CD1c-positive myeloid dendritic cell (primary cell): Measurements from ENCODE around the gene CDC42EP4.
A peak's percentile ranks its signal among the peaks of the same experiment; 100 is the strongest.
"Not testable (repeated sequence)": the region's sequence is repeated elsewhere in the genome, so short reads cannot be mapped to it uniquely, and the experiment has no call there.

Experiments used
- DNase-seq: peaks from one replicate; pipeline ENCODE4 v3.0.0-alpha.2; 2016; ENCODE audit errors: extremely low spot score

CDC42EP4 gene

DNA sequence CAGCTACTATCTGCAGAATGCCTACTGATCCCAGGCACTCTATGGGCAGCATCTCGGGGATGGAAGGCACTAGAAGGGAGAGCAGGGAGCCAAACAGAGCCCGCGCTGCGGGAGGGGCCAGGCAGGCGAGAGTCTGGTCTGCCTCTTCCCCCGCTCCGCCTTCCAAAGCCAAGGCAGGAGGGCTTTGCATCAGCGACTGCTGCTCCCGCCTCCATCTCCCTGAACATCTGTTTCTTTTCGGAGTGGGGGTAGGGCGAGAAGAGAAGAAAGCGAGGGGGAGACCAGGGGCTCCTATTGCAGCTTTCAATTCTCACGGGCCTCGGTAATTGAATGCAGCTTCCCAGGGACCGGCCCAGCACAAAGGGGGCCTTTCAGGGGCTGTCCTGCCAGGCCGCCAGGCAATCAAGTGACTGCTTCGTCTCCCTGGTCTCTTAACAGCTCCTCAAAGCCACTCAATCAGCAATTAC lies 31.4 kb upstream of the CDC42EP4 start:
- DNase-seq = no peak

GRCh38 chr17:73342541-73343167 lies 30.9 kb upstream of the CDC42EP4 start:
- DNase-seq = no peak

DNA sequence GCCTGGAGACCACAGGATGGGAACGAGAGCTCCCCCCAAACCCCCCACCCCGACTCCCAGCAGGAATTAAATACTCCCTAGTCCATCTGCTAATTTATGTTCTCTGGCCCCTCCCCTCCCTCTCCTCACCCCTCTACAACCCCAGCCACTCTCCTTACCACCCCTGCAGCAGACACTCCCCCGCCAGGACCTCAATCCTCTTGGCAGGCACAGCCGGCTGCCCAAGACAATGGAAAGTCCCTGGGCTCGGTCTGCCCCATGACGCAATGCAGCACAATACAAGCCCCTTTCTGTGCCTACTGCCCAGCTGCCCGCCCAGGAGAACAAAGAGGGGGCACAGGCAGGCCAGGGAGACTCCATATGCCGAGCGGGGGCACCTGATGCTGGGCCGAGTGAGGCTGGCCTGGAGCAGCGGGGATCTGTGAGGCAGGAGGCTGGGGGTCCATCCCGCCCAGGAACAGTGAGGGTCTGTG lies 30.3 kb upstream of the CDC42EP4 start:
- no peak for DNase-seq

GRCh38 chr17:73341350-73342049 lies 29.7 kb upstream of the CDC42EP4 start:
- DNase-seq = no peak

DNA sequence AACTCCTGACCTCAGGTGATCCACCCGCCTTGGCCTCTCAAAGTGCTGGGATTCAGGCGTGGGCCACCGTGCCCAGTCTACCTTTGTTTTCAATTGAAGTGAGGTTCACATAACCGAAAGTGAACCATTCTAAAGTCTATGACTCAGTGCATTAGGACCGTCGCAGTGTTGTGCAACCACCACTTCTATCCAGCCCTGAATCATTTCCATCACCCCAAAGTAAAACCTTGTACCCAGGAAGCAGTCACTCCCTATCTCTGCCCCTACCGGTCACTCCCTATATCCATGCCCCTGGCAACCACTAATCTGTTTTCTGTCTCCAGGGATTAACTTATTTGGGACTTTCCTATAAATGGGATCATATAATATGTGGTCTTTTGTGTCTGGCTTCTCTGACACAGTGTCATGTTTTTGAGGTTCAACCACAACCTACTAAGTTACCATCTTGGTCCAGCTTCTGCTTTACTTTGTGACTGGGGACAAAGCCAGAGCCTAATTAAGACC lies 28.3 kb upstream of the CDC42EP4 start:
- peak; percentile 66 for DNase-seq

DNA sequence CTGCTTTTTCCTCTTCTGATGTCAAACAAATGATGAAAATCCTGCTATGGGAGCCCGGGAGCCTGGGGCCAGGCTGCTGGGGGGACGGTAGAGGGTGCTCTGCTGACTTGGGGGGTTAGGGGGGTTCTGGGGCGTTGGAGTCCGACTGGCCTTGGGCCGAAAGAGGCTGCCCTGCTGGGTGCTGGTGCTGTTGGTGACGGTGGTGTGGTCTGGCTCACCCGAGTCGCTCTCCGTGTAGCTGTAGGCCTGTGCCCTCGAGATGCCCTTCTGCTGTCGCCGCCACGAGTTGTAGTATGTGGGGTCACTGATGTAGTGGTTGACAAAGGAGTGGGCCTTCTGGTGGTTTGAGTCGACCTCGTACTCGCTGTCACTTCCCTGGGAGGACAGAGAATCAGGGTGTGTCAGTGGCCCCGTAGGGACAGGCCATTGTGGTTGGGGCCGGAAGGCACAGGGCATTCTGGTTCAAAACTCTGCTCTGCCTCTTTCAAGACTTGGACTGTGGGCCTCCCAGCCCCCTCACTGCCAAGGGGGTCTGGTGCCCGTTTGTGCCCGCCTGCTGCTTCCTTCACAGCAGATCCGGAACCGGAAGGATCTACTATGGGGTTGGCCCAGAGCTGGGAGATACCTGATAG lies 26.9 kb upstream of the CDC42EP4 start:
- DNase-seq = no peak

DNA sequence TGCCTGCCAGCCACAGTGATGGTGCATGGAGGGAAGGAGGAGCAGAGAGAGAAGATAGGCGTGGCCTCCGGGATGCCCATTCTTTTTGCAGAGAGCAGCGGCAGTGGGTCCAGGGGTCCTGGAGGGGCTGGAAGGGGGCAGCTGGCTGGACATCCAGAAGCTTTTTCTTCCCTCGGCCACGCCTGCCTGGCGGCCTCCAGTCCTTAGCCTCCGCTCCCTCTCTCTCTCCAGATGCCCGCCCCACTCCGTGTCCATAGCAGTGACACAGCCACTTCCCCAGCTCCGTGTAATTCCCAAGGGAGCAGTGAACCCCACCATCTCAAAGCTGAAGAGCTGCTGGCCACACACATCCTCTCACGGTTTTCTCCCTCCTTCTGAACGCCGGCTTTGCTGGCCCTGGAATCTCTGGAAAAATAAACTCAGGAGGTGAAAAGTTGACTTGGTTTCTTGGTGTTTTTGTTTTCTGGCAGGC lies 26.3 kb upstream of the CDC42EP4 start:
- DNase-seq = no peak

GRCh38 chr17:73337330-73337710 lies 25.5 kb upstream of the CDC42EP4 start:
- DNase-seq = no peak

DNA sequence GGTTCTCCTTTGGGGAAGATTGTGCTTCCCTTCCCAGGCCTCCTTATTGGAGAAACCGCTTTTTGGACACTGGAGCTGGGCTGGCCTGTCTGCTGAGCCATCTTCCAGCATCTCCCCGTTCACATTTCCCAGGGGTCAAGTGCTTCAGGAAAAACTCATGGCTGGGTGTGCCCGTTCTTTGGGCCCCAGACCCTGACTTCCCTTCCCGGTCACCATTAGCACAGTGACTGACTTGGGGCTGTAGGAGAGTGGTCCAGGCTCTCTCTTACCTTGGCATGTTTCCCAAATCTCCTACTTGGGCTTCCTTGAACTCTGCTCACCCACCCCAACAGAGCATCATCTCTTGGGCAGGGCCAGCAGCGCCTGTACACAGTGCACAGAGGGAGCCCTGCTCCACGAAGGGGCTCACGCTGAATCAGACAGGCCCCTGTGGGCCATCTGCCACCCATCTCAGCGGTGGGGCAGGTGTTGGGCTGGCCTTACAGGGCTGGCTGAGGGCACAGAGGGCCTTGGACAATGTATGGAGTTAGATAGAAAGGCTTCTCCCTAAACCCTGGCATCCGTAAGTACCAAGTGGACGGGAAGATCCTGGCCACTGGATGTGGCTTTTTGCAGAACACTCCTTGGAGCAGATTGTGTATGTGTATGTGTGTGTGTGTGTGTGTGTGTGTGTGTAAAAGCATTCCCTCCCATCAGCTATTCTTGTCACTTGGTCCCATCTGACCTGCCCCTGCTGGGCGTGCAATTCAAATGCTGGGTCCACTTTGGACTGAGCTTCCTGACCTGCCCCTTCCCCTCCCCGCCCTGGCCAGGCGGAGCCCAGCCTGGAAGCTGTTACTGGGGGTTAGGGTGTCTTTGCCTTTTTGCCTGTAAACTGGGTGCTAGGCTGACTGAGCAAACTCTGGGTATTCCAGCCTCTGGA lies 24.9 kb upstream of the CDC42EP4 start:
- DNase-seq = no peak

DNA sequence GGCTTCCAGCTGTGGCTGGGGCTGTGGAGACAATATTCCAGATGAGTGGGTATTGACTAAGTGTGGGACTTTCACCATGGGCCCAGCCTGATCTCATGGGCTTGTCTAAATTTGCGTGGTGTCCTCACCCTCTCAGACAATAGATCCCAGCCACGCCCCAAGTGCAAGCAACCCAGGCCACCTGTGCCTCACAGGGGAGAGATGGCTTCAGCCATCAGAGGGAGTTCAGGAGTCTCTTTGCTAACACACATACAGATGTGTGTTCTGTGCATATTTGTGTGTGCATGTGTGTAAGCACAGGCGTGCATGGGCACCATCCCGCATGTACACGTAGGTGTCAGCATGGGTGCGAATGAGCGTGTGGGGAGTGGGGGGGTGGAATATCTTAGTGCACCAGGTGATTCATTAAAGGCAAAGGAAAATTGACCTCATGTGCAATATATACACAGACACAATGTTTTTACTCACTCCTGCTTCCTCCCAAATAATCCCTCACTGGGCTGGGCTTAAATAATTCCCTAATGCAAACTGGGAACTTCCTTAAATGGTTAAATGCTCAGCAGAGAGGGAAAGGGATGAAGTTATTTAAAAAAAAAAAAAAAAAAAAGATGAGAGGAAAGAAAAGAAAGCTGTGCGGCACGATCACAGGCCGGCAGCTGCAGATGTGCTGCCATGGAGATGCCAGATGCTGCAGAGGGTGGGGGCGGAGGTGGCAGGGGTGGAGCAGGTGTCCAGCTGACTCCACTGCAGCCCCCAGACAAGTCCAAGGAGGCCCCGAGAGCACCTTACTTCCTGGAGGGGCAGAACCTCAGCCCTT lies 24.0 kb upstream of the CDC42EP4 start:
- no peak for DNase-seq

- no peak for DNase-seq
Observed at GRCh38 chr17:73334771-73335513, 23.1 kb upstream of the CDC42EP4 start.

- DNase-seq = not testable (repeated sequence)
Observed at GRCh38 chr17:73333445-73333844, 21.6 kb upstream of the CDC42EP4 start.

DNA sequence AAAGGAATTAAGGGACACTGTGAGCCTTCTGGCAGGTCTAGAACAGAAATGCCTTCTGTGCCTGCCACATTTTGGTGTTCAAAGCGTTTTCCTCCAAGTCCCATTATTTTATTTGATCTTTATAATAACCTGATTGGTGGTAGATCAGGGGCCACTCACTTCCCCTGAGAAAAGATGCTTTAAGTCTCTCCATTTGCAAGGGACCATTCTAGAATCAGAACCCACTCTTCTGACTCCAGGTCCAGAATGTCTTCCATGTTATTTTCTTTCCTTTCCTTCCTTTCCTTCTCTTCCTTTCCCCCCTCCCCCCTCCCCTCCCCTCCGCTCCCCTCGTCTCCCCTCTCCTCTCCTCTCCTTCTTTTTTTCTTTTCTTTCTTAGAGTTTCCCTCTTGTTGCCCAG lies 19.3 kb upstream of the CDC42EP4 start:
- DNase-seq = no peak

DNA sequence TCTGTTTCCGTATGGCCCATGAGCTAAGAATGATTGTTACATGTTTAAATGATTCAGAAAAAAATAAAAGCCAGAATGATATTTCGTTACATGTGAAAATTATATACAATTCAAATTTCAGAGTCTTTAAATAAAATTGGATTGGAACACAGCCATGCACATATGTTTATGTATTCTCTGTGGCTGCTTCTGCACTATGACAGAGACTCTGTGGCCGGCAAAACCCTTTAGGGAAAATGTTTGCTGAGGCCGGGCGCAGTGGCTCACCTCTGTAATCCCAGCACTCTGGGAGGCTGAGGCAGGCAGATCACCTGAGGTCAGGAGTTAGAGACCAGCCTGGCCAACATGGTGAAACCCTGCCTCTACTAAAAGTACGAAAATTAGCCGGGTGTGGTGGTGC lies 15.9 kb upstream of the CDC42EP4 start:
- no peak for DNase-seq

- peak; percentile 32 for DNase-seq
Observed at GRCh38 chr17:73325527-73325842, 13.7 kb upstream of the CDC42EP4 start.

- DNase-seq = no peak
Observed at GRCh38 chr17:73324711-73325526, 13.1 kb upstream of the CDC42EP4 start.

DNA sequence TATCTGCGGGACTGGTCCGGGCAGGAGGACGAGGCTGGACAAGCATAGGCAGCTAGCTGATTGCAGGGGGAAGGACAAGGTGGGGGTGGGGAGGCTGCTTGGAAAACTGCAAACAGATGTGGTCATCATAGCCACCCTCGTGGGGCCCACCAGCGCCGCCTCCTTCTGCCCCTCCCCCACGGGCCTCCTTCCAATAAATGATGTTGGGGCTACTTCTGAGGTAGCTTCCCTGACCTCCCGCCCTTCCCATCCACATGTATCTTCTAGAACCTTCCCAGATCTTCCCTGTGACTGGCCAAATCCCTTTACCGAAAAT lies 12.3 kb upstream of the CDC42EP4 start:
- no peak for DNase-seq

GRCh38 chr17:73323409-73324159 lies 11.8 kb upstream of the CDC42EP4 start:
- no peak for DNase-seq
